ENCODE measurements around the gene ZNF507.

Gene ZNF507

DNA sequence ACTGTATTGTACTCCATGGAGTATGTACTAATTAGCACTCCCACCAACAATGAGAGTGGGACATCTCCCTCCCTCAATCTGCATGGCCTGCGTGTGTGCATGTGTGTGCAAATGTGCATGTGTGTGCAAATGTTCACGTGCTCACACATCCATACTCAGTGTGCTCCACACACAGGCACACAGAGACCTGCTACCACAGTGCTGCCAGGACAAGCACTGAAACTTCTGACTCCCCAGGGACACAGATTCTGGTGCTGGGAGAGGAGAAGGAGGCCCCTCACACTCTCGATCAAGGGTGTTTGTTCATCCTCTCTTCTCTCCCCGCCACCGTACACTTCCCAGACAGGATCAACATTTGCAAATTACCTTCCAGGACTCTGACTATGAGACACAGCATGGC lies 37.8 kb upstream of the ZNF507 start:
- H3K79me2 ChIP-seq (ENCODE audit: control insufficient read depth, insufficient read depth, low read length, poor library complexity): no peaks in the 10 kb centered on the region
- WGBS (ENCODE audit: extremely low coverage, insufficient coverage, insufficient read length): no CpG with 5 or more reads among the region's 5 CpGs

DNA sequence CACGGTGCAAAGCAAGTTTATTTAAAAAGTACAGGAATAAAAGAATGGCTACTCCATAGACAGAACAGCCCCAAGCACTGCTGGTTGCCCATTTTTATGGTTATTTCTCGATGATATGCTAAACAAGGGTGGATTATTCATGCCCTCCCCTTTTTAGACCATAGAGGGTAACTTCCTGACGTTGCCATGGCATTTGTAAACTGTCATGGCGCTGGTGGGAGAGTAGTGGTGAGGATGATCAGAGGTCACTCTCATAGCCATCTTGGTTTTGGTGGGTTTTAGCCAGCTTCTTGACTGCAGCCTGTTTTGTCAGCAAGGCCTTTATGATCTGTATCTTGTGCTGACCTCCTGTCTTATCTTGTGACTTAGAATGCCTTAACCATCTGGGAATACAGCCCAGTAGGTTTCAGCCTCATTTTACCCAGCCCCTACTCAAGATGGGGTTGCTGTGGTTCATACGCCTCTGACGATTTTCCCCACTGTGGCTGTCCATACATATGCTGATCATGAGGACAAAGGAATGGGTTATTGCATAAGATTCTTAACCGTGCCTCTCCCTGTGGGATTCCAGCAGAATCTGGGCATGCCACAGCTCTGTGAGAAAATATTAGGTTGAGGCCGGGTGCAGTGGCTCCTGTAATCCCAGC lies 36.9 kb upstream of the ZNF507 start:
- H2BK5ac ChIP-seq (ENCODE audit: low read depth, low read length, poor library complexity): no peak overlapping the region
- no peak overlapping the region for H3K4ac ChIP-seq (ENCODE audit: low read depth, low read length)
- peak in 1 of 2 donors; percentile 40 for DNase-seq
- H2BK120ac ChIP-seq (ENCODE audit: insufficient read depth, low read length, poor library complexity): no peak overlapping the region
- no peak overlapping the region for H3K18ac ChIP-seq (ENCODE audit: low read length)
- H3K9ac ChIP-seq (ENCODE audit: low read length): no peak overlapping the region
- no peak overlapping the region for H3K4me2 ChIP-seq (ENCODE audit: low read length)
- H3K79me1 ChIP-seq (ENCODE audit: low read length): no peaks in the 10 kb centered on the region
- no CpG with 5 or more reads among the region's 8 CpGs for whole genome bisulfite sequencing (ENCODE audit: extremely low coverage, insufficient coverage, insufficient read length)
- no peak overlapping the region for H4K12ac ChIP-seq (ENCODE audit: low read depth, low read length)
- no peaks in the 10 kb centered on the region for H3K27me3 ChIP-seq (ENCODE audit: insufficient read depth, low read length)
- no peak overlapping the region for H3K27ac ChIP-seq (ENCODE audit: low read depth, low read length)
- H3K14ac ChIP-seq (ENCODE audit: low read length): no peak overlapping the region
- H2AFZ ChIP-seq (ENCODE audit: insufficient read depth, low read length, poor library complexity): no peak overlapping the region
- no peak overlapping the region for H4K8ac ChIP-seq (ENCODE audit: low read depth, low read length)
- H3K23ac ChIP-seq (ENCODE audit: low read length): no peak overlapping the region
- no peaks in the 10 kb centered on the region for H3K36me3 ChIP-seq (ENCODE audit: control insufficient read depth in 1 of 2, insufficient read depth in 2 of 2, low read length in 2 of 2)
- no peak overlapping the region for H2BK12ac ChIP-seq (ENCODE audit: low read length)
- no peak overlapping the region for H3K4me3 ChIP-seq (ENCODE audit: low read depth, low read length)
- H3K79me2 ChIP-seq (ENCODE audit: control insufficient read depth, insufficient read depth, low read length, poor library complexity): no peaks in the 10 kb centered on the region
- no peaks in the 10 kb centered on the region for H3K4me1 ChIP-seq (ENCODE audit: control insufficient read depth in 1 of 2, insufficient read depth in 2 of 2, low read length in 2 of 2)
- H4K91ac ChIP-seq (ENCODE audit: low read depth, low read length): no peak overlapping the region
- H2AK5ac ChIP-seq (ENCODE audit: low read length): no peak overlapping the region
- no peaks in the 10 kb centered on the region for H3K9me3 ChIP-seq (ENCODE audit: insufficient read depth, low read depth, low read length)

More for the DNA sequence above, 37.8 kb upstream of the ZNF507 start:
- Histone ChIP-seq H3K9me3 (ENCODE audit: insufficient read depth, low read depth, low read length) (no peaks in the 10 kb centered on the region), H3K36me3 (ENCODE audit: control insufficient read depth in 1 of 2, insufficient read depth in 2 of 2, low read length in 2 of 2) (no peaks in the 10 kb centered on the region), H4K91ac (ENCODE audit: low read depth, low read length) (no peak overlapping the region), H2BK120ac (ENCODE audit: insufficient read depth, low read length, poor library complexity) (no peak overlapping the region), H3K9ac (ENCODE audit: low read length) (no peak overlapping the region), H3K23ac (ENCODE audit: low read length) (no peak overlapping the region), H2BK12ac (ENCODE audit: low read length) (no peak overlapping the region), H3K79me1 (ENCODE audit: low read length) (no peaks in the 10 kb centered on the region), H3K4me1 (ENCODE audit: control insufficient read depth in 1 of 2, insufficient read depth in 2 of 2, low read length in 2 of 2) (no peaks in the 10 kb centered on the region), H3K4me2 (ENCODE audit: low read length) (no peak overlapping the region), H3K4ac (ENCODE audit: low read depth, low read length) (no peak overlapping the region), H3K18ac (ENCODE audit: low read length) (no peak overlapping the region), H3K14ac (ENCODE audit: low read length) (no peak overlapping the region), H2AK5ac (ENCODE audit: low read length) (no peak overlapping the region), H3K27me3 (ENCODE audit: insufficient read depth, low read length) (no peaks in the 10 kb centered on the region), H2BK5ac (ENCODE audit: low read depth, low read length, poor library complexity) (no peak overlapping the region), H2AFZ (ENCODE audit: insufficient read depth, low read length, poor library complexity) (no peak overlapping the region), H4K12ac (ENCODE audit: low read depth, low read length) (no peak overlapping the region), H3K27ac (ENCODE audit: low read depth, low read length) (no peak overlapping the region), H4K8ac (ENCODE audit: low read depth, low read length) (no peak overlapping the region), H3K4me3 (ENCODE audit: low read depth, low read length) (no peak overlapping the region)
- no peak for DNase-seq

DNA sequence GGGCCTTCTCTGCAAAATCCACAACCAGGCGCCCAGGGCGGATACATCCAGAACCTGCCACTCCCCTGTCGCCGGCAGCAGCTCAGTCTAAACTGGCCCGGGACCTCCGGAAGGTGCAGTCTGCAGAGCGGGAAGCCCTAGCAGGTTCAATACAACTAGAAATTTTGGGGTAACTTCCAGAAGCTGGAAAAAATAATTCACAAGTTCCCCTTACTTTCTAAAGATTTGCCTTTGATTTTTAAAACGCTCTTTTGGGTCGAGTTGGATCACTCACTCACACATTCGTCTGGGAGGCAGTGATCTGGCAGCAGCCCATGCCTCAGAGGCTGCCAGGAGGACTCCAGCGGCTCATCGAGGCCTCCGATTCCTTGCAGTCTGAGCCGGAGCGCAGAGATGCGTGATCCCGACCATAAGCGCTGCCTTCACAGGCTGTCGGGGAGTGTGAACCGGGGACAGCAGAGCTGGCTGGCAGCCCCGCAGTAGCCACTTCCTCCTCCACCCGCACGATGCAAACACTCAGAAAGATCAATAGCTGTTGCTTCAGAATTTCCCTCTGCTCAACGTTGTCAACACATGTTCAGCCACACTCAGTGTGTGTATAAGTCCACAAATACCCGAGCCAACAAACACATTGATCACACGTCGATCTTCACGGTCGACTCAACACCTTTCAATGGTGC lies 35.6 kb upstream of the ZNF507 start:
- no peak overlapping the region for H3K14ac ChIP-seq (ENCODE audit: low read length)
- no peak overlapping the region for H2BK5ac ChIP-seq (ENCODE audit: low read depth, low read length, poor library complexity)
- no peak overlapping the region for H2AFZ ChIP-seq (ENCODE audit: insufficient read depth, low read length, poor library complexity)
- no peak overlapping the region for H3K4me3 ChIP-seq (ENCODE audit: low read depth, low read length)
- no peak overlapping the region for H2AK5ac ChIP-seq (ENCODE audit: low read length)
- WGBS (ENCODE audit: extremely low coverage, insufficient coverage, insufficient read length): no CpG with 5 or more reads among the region's 29 CpGs
- no peak overlapping the region for H3K4ac ChIP-seq (ENCODE audit: low read depth, low read length)
- H4K91ac ChIP-seq (ENCODE audit: low read depth, low read length): no peak overlapping the region
- no peak overlapping the region for H4K8ac ChIP-seq (ENCODE audit: low read depth, low read length)
- no peaks in the 10 kb centered on the region for H3K79me2 ChIP-seq (ENCODE audit: control insufficient read depth, insufficient read depth, low read length, poor library complexity)
- no peaks in the 10 kb centered on the region for H3K27me3 ChIP-seq (ENCODE audit: insufficient read depth, low read length)
- H2BK120ac ChIP-seq (ENCODE audit: insufficient read depth, low read length, poor library complexity): no peak overlapping the region
- H4K12ac ChIP-seq (ENCODE audit: low read depth, low read length): no peak overlapping the region
- no peak for DNase-seq
- H3K18ac ChIP-seq (ENCODE audit: low read length): no peak overlapping the region
- H3K4me2 ChIP-seq (ENCODE audit: low read length): no peak overlapping the region
- H3K27ac ChIP-seq (ENCODE audit: low read depth, low read length): no peak overlapping the region
- H2BK12ac ChIP-seq (ENCODE audit: low read length): no peak overlapping the region
- H3K23ac ChIP-seq (ENCODE audit: low read length): no peak overlapping the region
- H3K79me1 ChIP-seq (ENCODE audit: low read length): no peaks in the 10 kb centered on the region
- H3K9ac ChIP-seq (ENCODE audit: low read length): no peak overlapping the region
- H3K36me3 ChIP-seq (ENCODE audit: control insufficient read depth in 1 of 2, insufficient read depth in 2 of 2, low read length in 2 of 2): no peaks in the 10 kb centered on the region
- H3K9me3 ChIP-seq (ENCODE audit: insufficient read depth, low read depth, low read length): no peaks in the 10 kb centered on the region
- H3K4me1 ChIP-seq (ENCODE audit: control insufficient read depth in 1 of 2, insufficient read depth in 2 of 2, low read length in 2 of 2): no peaks in the 10 kb centered on the region

DNA sequence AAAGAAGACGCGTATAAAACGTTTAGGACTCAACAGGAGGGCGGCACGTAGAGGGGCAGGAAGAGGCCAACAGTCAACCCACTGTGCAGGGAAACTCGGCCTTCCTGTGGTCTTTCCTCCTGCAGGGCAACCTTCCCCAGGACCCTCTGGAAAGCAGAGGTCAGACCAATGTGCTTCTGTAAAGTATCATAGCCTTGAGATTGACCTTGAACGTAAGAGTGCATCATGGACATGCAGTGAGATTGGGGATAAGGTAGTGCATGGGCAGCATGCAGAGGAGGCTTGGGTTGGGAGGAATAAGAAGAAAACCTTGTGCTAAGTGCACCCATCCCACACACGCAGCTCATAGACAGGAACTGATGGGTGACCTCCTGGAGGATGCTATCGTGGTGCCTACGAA lies 34.0 kb upstream of the ZNF507 start:
- H4K8ac ChIP-seq (ENCODE audit: low read depth, low read length): no peak overlapping the region
- no peak overlapping the region for H4K91ac ChIP-seq (ENCODE audit: low read depth, low read length)
- H3K79me2 ChIP-seq (ENCODE audit: control insufficient read depth, insufficient read depth, low read length, poor library complexity): no peaks in the 10 kb centered on the region
- H2AFZ ChIP-seq (ENCODE audit: insufficient read depth, low read length, poor library complexity): no peak overlapping the region
- no peak overlapping the region for H2BK12ac ChIP-seq (ENCODE audit: low read length)
- H2BK5ac ChIP-seq (ENCODE audit: low read depth, low read length, poor library complexity): no peak overlapping the region
- no peaks in the 10 kb centered on the region for H3K27me3 ChIP-seq (ENCODE audit: insufficient read depth, low read length)
- no peaks in the 10 kb centered on the region for H3K4me1 ChIP-seq (ENCODE audit: control insufficient read depth in 1 of 2, insufficient read depth in 2 of 2, low read length in 2 of 2)
- DNase-seq: no peak
- no peak overlapping the region for H3K4me3 ChIP-seq (ENCODE audit: low read depth, low read length)
- H3K36me3 ChIP-seq (ENCODE audit: control insufficient read depth in 1 of 2, insufficient read depth in 2 of 2, low read length in 2 of 2): no peaks in the 10 kb centered on the region
- H3K18ac ChIP-seq (ENCODE audit: low read length): no peak overlapping the region
- no peak overlapping the region for H3K4ac ChIP-seq (ENCODE audit: low read depth, low read length)
- no CpG with 5 or more reads among the region's 10 CpGs for WGBS (ENCODE audit: extremely low coverage, insufficient coverage, insufficient read length)
- no peak overlapping the region for H3K9ac ChIP-seq (ENCODE audit: low read length)
- no peak overlapping the region for H4K12ac ChIP-seq (ENCODE audit: low read depth, low read length)
- H3K4me2 ChIP-seq (ENCODE audit: low read length): no peak overlapping the region
- no peaks in the 10 kb centered on the region for H3K9me3 ChIP-seq (ENCODE audit: insufficient read depth, low read depth, low read length)
- H2BK120ac ChIP-seq (ENCODE audit: insufficient read depth, low read length, poor library complexity): no peak overlapping the region
- no peak overlapping the region for H3K14ac ChIP-seq (ENCODE audit: low read length)
- H2AK5ac ChIP-seq (ENCODE audit: low read length): no peak overlapping the region
- no peaks in the 10 kb centered on the region for H3K79me1 ChIP-seq (ENCODE audit: low read length)
- no peak overlapping the region for H3K27ac ChIP-seq (ENCODE audit: low read depth, low read length)
- H3K23ac ChIP-seq (ENCODE audit: low read length): no peak overlapping the region
